ENCODE measurements around the gene APOBR.
"Not testable (repeated sequence)": the region's sequence is repeated elsewhere in the genome, so short reads cannot be mapped to it uniquely, and the experiment has no call there.

Gene APOBR

GRCh38 chr16:28494121-28494851 lies at the start of gene APOBR:
Gene APOBR, plus strand, starts transcription at chr16:28494643. Its CDS starts 39 bp downstream, at chr16:28494682.
- H3K27me3 ChIP-seq (ENCODE audit: low read depth) = no peaks in the 10 kb centered on the region; the same call in 1 of the 2 replicates
- H3K4me1 ChIP-seq = peaks cover 5% of the 10 kb centered on the region
- DNase-seq (ENCODE audit: low spot score in 2 of 2) = no peak
- in situ Hi-C loops (cut with MboI; ENCODE audit: low sequenced_read_pairs) = loop anchor here (25.0 kb wide), 1 partner anchor 318 kb away; the partner anchor contains the start of gene ATXN2L
- H3K4me3 ChIP-seq = no peak within 1 kb of the TSS
- no peaks in the 10 kb centered on the region for H3K9me3 ChIP-seq
- peaks cover under 1% of the 10 kb centered on the region for H3K36me3 ChIP-seq (replicated peaks)

GRCh38 chr16:28446388-28446787 lies 48.1 kb upstream of the APOBR start:
- DNase-seq (ENCODE audit: low spot score in 2 of 2); H3K27me3 ChIP-seq (ENCODE audit: low read depth); H3K4me3 ChIP-seq; H3K4me1 ChIP-seq; in situ Hi-C loops (cut with MboI; ENCODE audit: low sequenced_read_pairs); H3K36me3 ChIP-seq (replicated peaks); H3K9me3 ChIP-seq: not testable (repeated sequence)

DNA sequence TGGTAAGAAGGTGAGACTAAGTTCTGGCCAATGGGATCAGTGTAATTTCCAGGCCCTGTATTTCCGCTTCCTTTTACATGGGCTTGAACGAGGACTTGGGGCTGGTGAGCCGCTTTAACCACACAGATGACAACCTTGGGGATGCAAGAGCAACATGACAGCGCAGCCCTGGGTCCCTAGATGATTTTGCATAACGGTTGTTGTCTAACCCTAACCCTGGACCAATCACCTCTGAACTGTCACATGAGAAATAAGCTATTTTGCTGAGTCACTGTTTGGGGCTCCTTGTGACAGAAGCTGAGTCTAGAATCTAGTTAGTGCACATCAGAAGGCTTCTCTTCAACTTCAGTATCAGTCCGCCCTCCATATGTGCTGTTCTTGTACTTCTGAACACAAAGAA lies 47.4 kb upstream of the APOBR start:
- in situ Hi-C loops (cut with MboI; ENCODE audit: low sequenced_read_pairs); H3K9me3 ChIP-seq; H3K36me3 ChIP-seq (replicated peaks); H3K4me3 ChIP-seq; DNase-seq (ENCODE audit: low spot score in 2 of 2); H3K4me1 ChIP-seq; H3K27me3 ChIP-seq (ENCODE audit: low read depth): not testable (repeated sequence)

DNA sequence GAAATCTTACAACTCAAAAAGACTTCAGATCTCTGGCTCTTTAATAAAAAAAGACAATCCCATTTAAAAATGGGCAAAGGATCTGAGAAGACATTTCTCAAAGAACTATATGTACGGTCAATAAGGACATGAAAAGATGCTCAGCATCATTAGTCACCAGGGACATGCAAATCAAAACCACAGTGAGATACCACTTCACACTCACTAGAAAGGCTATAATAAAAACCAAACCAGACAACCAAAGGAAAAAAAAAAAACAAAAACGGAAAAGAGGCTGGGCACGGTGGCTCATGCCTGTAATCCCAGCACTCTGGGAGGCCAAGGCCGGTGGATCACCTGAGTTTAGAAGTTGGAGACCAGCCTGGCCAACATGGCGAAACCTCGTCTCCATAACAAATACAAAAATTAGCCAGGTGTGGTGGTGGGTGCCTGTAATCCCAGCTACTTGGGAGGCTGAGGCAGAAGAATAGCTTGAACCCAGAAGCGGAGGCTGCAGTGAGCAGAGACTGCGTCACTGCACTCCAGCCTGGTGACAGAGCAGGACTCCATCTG lies 20.7 kb upstream of the APOBR start:
- H3K9me3 ChIP-seq = no peaks in the 10 kb centered on the region
- in situ Hi-C loops (cut with MboI; ENCODE audit: low sequenced_read_pairs) = no loop called here
- peaks cover 8% of the 10 kb centered on the region for H3K36me3 ChIP-seq (replicated peaks)
- DNase-seq (ENCODE audit: low spot score in 2 of 2) = no peak
- H3K27me3 ChIP-seq (ENCODE audit: low read depth) = no peaks in the 10 kb centered on the region
- H3K4me1 ChIP-seq = no peaks in the 10 kb centered on the region
- H3K4me3 ChIP-seq = no peak overlapping the region

DNA sequence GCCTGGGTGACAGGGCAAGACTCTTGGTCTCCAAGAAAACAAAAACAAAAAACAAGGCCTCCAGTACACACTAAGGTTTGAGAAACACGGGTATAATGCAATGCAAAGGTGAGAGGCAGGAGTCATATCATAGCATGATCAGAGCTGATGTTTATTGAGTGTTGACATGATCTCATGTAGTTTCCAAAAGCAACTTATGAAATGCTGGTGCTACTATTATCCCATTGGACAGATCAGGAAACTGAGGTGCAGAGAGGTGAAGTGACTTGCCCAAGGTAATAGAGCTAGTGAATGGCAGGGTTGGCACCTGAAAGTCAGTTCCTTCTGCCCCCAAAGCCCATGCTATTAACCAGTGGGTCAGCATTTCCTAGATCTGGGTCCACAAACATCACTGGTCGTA lies 19.2 kb upstream of the APOBR start:
- Histone ChIP-seq H3K4me1 (no peaks in the 10 kb centered on the region), H3K36me3 (replicated peaks) (peaks cover 10% of the 10 kb centered on the region), H3K9me3 (no peaks in the 10 kb centered on the region), H3K27me3 (ENCODE audit: low read depth) (no peaks in the 10 kb centered on the region), H3K4me3 (no peak overlapping the region)
- DNase-seq (ENCODE audit: low spot score in 2 of 2) = no peak
- in situ Hi-C loops (cut with MboI; ENCODE audit: low sequenced_read_pairs) = loop anchor here (25.0 kb wide), 1 partner anchor 337 kb away; the partner anchor contains the start of gene ATXN2L

DNA sequence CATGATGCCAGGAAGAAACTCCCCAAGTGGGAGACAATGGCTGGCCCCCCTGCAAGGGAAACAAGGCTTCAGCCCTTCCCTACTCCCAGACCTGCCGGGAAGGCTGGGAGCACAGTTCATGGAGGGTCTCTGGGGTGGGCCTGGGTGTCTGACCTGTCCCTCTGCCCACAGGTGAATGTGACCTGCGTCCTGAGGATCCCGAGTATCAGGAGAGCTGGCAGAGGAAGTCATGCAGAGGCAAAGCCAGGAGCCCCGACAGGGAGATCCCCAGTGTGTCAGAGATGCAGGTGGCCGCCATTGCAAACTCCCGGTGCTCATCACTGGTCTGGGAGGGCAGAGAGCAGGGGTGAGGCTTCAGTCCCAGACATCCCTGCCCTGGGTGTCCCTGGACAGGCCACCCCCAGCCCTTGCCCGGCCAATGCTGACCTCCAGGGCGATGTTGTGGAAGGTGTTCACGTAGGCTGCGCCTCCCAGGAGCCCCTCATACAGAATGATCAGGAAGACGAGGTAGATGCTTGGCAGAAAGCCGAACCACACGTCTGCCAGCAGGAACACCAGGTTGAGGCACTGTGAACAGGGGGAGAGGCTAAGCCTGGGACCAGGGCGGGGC lies 17.0 kb upstream of the APOBR start:
- H3K27me3 ChIP-seq (ENCODE audit: low read depth) = no peaks in the 10 kb centered on the region
- in situ Hi-C loops (cut with MboI; ENCODE audit: low sequenced_read_pairs) = loop anchor here (25.0 kb wide), 1 partner anchor 335 kb away; the partner anchor contains the start of gene ATXN2L
- H3K4me1 ChIP-seq = no peaks in the 10 kb centered on the region
- no peak for DNase-seq (ENCODE audit: low spot score in 2 of 2)
- no peaks in the 10 kb centered on the region for H3K9me3 ChIP-seq
- H3K4me3 ChIP-seq = no peak overlapping the region
- H3K36me3 ChIP-seq (replicated peaks) = peaks cover 17% of the 10 kb centered on the region

GRCh38 chr16:28478506-28479180 lies 15.8 kb upstream of the APOBR start:
- no peaks in the 10 kb centered on the region for H3K9me3 ChIP-seq
- DNase-seq (ENCODE audit: low spot score in 2 of 2) = no peak
- in situ Hi-C loops (cut with MboI; ENCODE audit: low sequenced_read_pairs) = loop anchor here (25.0 kb wide), 1 partner anchor 334 kb away; the partner anchor contains the start of gene ATXN2L
- H3K27me3 ChIP-seq (ENCODE audit: low read depth) = no peaks in the 10 kb centered on the region
- no peak overlapping the region for H3K4me3 ChIP-seq
- peaks cover 17% of the 10 kb centered on the region for H3K36me3 ChIP-seq (replicated peaks)
- no peaks in the 10 kb centered on the region for H3K4me1 ChIP-seq

- DNase-seq (ENCODE audit: low spot score in 2 of 2) = no peak
- H3K36me3 ChIP-seq (replicated peaks) = peaks cover 12% of the 10 kb centered on the region
- no peaks in the 10 kb centered on the region for H3K9me3 ChIP-seq
- H3K4me1 ChIP-seq = no peaks in the 10 kb centered on the region
- H3K4me3 ChIP-seq = no peak overlapping the region
- no peaks in the 10 kb centered on the region for H3K27me3 ChIP-seq (ENCODE audit: low read depth)
- in situ Hi-C loops (cut with MboI; ENCODE audit: low sequenced_read_pairs) = loop anchor here (25.0 kb wide), 1 partner anchor 330 kb away; the partner anchor contains the start of gene ATXN2L
Measured at GRCh38 chr16:28482026-28482425, 12.4 kb upstream of the APOBR start.

- H3K9me3 ChIP-seq; H3K27me3 ChIP-seq (ENCODE audit: low read depth); H3K4me3 ChIP-seq; H3K4me1 ChIP-seq; DNase-seq (ENCODE audit: low spot score in 2 of 2); H3K36me3 ChIP-seq (replicated peaks): not testable (repeated sequence)
- in situ Hi-C loops (cut with MboI; ENCODE audit: low sequenced_read_pairs) = loop anchor here (25.0 kb wide), 1 partner anchor 329 kb away; the partner anchor contains the start of gene ATXN2L
Measured at GRCh38 chr16:28483361-28483760, 11.1 kb upstream of the APOBR start.

DNA sequence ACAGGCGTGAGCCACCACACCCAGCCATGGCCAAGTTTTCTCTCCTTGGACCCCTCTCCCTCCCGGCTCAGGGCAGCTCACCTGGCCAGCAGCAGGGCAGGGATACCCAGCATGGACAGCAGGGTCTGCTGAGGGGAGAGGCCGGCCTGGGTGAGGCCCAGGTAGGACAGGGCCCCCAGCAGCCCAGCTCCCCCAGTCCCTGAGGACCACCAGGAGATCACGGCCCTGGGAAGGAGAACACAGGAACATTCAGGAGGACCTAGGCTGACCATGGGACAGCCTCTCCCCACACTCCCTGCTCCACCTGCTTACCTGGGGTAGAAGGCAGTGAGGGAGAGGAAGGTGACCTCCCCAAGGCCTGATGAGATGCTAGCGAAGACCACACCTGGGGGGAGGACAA lies 8.2 kb upstream of the APOBR start:
- H3K4me1 ChIP-seq = peaks cover 5% of the 10 kb centered on the region
- H3K9me3 ChIP-seq = no peaks in the 10 kb centered on the region
- in situ Hi-C loops (cut with MboI; ENCODE audit: low sequenced_read_pairs) = loop anchor here (25.0 kb wide), 1 partner anchor 326 kb away; the partner anchor contains the start of gene ATXN2L
- H3K27me3 ChIP-seq (ENCODE audit: low read depth) = no peaks in the 10 kb centered on the region; the same call in 1 of the 2 replicates
- H3K36me3 ChIP-seq (replicated peaks) = peaks cover 11% of the 10 kb centered on the region
- no peak overlapping the region for H3K4me3 ChIP-seq
- no peak for DNase-seq (ENCODE audit: low spot score in 2 of 2)

DNA sequence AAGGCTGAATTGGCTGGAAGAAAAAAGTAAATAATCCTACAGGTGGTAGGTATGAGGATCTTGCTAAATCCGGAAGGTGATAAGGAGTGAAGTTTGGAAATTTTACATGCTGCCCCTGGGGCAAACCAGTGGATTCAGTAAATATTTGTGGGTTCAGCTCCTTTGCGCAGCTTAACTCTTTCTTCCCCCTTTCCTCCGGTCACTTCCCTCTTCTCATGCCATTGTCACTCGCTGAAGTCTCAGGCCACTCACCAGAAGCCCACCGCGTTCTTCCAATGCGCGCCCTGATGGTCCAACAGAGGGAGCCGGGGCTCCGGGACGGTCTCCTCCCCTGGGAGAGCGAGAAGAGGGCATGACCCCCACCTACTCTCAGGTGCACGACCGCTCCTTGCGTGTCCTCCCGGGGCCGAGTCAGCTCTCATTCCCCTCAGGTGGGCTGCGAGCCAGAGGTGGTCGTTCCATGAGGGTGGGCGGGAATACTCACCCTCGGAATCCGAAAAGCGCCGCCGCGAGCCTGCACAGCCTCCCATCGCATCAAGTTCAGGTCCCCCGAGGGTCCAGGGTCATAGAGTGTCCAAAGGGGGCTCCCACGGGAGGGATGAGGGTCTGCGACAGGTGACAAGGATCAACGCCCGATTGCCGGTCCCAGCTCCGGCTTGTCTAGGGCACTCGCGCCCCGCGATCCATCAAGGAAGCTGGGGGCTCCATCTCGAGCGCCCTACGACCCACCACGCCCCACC lies 3.0 kb upstream of the APOBR start:
- no peaks in the 10 kb centered on the region; the same call in 1 of the 2 replicates for H3K27me3 ChIP-seq (ENCODE audit: low read depth)
- H3K9me3 ChIP-seq = no peaks in the 10 kb centered on the region
- in situ Hi-C loops (cut with MboI; ENCODE audit: low sequenced_read_pairs) = loop anchor here (25.0 kb wide), 1 partner anchor 321 kb away; the partner anchor contains the start of gene ATXN2L
- H3K36me3 ChIP-seq (replicated peaks) = peaks cover 8% of the 10 kb centered on the region
- H3K4me1 ChIP-seq = peaks cover 5% of the 10 kb centered on the region
- DNase-seq (ENCODE audit: low spot score in 2 of 2) = peak; percentile 32 to 49
- H3K4me3 ChIP-seq = peak overlapping the region; percentile 82

DNA sequence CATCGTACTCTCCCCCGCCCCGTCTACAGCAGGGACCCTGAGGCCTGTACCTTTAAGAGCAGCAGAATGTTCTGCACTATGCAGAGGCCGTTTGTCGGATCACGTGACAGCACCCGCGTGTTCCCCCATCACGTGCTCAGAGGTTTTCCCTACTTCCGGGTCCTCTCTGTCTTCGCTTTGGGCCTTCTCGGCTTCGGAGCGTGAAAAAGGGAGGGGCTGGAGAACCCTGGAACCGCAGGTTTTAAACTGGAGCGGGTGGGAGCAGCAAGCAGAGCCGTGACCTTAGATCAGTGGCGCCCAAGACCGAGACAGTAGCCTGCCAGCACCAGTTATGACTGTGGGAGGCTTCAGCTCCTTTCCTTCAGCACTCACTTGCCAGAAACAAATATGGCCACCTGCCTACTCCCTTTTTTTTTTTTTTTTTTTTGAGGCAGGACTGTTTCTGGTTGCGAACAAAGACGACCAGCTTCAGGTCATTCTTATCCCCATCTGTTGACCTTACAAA lies 2.4 kb upstream of the APOBR start, which contains the start of gene CLN3:
CLN3 (minus strand) TSS at position 105 of the 505 bp plus-strand sequence. CDS start 315 bp downstream, outside the sequence.
- Histone ChIP-seq H3K4me3 (peak within 1 kb of the TSS; percentile 82), H3K36me3 (replicated peaks) (peaks cover 8% of the 10 kb centered on the region), H3K27me3 (ENCODE audit: low read depth) (no peaks in the 10 kb centered on the region; the same call in 1 of the 2 replicates), H3K9me3 (no peaks in the 10 kb centered on the region), H3K4me1 (peaks cover 5% of the 10 kb centered on the region)
- in situ Hi-C loops (cut with MboI; ENCODE audit: low sequenced_read_pairs) = loop anchor here (25.0 kb wide), 1 partner anchor 320 kb away; the partner anchor contains the start of gene ATXN2L
- peak; percentile 93 for DNase-seq (ENCODE audit: low spot score in 2 of 2)
